HL-60/S4 treated with retinoic acid at 250 ng/mL for 4 days and 3 days (cell line): ENCODE results near the gene REV1.
"Not testable (repeated sequence)": the region's sequence is repeated elsewhere in the genome, so short reads cannot be mapped to it uniquely, and the experiment has no call there.

Experiments
- in situ Hi-C: fragments of 300-500 bp; cut with MboI; formaldehyde crosslinking; loops from 2 replicates; pipeline ENCODE4 v1.7.0; 2022; ENCODE audit warnings: low sequenced_read_pairs

REV1 gene

DNA sequence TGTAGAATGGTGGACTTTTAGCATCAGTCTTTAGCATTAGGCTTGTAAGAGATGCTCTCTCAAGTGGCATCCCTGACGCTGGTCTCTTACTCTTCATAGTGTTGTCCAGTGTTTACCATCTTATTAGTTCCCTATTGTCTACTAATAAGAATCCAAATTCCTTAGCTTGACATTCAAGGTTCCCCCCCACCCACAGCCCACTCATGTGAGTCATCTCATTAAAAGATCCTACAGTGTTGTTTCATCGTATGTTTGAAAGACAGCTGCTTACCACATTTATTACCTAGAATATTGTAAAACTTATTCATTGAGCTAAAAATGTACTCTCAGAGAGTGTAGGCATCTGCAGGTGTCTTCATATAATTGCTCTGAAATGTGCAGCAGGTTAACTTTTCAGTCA is 124.2 kb downstream of the REV1 start:
- in situ Hi-C loops = no loop called here

DNA sequence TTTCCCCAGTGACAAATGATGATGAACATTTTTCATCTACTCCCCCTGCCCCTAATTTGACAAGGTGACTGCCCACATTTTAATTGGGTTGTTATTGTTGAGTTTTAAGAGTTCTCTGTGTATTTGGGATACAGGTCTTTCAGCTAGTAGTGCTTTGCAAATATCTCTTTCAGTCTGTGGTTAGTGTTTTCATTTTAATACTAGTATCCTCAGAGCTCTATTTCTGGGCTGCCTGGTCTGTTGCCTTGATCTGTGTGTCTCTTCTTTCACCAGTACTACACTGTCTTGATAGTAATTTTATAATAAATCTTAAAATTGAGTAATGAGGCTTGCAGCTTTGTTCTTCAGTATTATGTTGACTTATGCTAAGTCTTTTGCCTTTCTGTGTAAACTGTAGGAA is 133.0 kb downstream of the REV1 start:
- in situ Hi-C loops = no loop called here

DNA sequence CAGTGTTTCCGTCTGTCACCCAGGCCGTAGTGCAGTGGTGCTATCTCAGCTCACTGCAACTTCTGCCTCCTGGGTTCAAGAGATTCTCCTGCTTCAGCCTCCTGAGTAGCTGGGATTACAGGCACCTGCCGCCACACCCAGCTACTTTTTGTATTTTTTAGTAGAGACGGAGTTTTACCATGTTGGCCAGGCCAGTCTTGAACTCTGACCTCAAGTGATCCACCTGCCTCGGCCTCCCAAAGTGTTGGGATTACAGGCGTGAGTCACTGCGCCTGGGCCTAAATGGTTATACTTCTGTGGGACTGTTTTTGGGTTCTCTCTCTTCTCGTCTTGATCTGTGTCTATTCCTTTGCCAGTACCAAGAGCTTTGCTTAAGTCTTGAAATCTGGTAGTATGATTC is 135.0 kb downstream of the REV1 start:
- in situ Hi-C loops = not testable (repeated sequence)

DNA sequence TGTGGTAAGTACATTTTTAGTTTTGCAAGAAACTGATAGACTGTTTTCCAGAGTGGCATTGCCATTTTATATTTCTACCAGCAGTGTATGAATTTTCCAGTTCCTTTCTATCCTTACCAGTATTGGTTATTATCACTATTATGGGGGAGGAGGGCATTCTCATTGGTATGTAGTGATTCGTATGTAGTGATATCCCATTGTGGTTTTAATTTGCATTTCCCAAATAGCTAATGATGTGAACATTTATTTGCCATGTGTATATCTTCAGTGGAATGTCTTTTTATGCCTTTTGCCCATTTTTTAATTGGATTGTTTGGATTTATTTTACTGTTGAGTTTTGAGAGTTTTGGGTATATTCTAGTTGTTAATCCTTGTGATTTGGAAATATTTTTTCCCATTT is 135.7 kb downstream of the REV1 start:
- in situ Hi-C loops = no loop called here
